GM19328 (cell line): ENCODE measurements around the gene SLC25A3.

Experiments
- ATAC-seq: cut with Tn5 transposase; IDR thresholded peaks from one replicate; pipeline ENCODE4 v1.9.1; 2021; ENCODE audit warnings: mild to moderate bottlenecking, moderate library complexity; ENCODE audit not compliant: unreplicated experiment

Gene SLC25A3

GRCh38 chr12:98653866-98654493 is 60.5 kb downstream of the SLC25A3 start:
- ATAC-seq = no peak
